Measurements from ENCODE around the gene ERICH6B.

The ERICH6B gene

DNA sequence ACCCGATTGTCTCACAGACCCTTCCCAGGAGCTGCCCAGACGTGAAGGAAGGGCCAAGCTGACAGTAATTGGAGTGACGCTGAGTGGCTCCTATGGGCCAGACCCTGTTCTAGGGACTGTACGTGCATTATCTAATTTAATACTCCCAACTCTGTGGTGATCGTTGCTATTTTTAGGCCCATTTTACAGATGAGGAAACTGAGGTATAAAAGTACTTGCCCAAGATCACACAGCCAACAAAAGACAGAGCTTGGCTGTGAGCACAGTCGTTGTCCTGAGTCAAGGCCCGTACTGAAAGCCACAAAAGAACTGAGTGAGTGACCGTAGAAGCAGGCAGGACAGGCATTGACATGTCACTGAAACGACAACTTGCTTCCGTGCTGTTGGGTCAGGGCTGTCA is 74.7 kb downstream of the ERICH6B start:
- DNase-seq: no peak

DNA sequence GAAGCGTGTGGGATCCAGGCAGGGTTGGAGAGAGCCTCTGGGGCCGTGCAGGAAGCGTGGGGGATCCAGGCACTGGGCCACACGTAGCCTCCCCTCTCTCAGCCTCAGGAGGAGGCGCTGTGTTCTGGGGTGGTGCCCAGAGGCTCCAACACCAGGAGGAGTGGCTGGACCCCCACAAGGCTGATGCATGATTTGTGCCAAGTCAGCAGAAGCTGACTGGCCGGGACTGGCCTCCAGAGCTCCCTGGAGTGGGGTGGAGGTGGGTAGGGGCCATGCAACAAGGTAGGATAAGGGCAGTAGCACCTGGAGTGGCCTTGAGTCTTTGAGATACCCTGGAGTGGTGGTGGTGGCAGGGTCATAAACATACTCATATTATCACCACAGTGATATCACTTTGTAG is 75.3 kb downstream of the ERICH6B start:
- DNase-seq: no peak

DNA sequence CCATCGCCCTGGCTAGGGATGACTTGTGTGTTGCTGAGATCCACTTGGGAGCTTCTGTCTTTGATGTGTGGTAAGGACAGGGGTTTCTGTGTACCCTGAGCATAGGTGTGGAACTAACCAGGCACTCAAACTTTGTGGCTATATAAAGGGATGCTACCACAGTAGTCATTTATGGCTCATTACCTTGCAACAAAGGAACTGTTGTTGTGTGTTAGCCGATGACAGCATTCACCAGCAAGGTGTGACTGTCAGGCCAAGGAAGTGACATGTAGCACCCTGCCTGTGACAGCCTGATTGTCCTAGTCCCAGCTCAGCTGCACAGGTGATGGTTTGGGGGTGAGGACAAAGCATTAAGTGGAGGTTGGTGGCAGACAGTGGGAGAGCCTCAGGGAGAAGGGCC is 77.2 kb downstream of the ERICH6B start:
- no peak for DNase-seq

DNA sequence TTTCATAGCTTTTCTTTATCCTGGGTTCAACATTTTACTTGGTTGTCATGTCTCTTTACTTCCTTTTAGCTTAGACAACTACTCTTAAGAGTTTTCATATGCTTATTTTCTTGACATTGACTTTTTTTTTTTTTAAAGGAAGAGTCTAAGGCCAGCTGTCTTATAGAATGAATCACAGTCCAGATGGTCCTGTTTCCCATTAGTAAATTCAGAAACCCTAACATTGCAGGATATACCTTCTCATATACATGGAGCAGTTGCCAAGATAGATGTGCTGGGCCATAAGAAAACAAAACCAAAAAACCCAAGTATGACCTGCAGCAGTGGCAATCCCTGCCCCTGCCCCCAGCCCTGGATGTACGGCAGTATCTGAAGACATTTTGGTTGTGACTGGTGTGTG is 78.0 kb downstream of the ERICH6B start:
- DNase-seq: no peak

DNA sequence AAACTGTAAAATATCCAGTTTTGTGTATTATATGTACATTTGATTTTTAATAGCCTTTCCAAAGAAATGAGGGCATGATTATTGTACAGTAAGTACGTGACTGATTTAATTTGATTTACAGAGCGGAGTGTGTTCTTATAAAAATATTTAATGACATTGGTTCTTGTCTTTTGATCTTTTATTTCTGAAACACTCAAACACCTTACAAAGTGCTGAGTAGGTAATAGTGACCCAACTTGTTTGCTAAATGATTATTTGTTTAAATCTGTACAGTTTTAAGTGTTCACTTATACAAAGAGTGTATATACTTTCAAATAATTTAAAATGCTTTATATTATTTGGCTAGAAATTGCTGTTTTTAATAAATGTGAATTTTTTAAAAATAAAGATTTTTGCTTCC is 79.3 kb downstream of the ERICH6B start:
- no peak for DNase-seq

DNA sequence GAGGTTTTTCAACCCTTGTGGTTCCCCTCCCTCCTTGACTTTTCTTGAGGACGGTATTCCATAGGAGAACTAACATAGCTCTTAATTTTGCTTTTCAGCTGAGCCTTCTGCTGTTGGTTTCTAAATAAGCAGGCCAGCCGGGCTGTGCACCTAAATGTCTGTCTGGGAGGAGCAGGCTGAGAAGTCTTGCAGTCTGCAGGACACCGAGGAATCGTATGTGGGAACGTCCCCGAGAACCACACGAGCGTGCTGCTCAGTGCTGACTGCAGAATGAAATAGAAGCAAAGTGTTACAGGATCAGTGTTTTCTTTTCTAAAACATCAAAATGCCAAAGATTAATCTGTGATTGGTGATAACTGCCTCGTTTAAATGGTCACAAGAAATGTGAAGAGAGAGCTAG is 80.9 kb downstream of the ERICH6B start:
- no peak for DNase-seq

DNA sequence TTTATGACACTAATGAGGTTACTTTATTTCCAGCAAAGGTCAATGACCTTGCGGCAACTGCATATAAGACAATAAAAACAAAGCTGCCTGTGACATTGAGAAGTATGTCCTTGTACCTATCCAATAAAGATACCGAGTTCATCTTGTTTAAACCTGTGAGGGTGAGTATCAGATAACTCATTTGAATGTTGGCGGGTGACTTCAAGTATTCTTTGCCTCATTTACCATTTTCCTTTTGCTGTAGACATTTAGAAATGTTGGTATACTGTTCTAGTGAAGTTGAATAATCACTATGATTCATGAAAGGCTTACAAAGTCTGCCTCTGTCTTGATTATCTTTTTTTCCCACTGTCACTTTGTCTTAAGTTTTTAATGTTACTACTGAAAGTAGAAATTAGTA is 85.8 kb downstream of the ERICH6B start:
- DNase-seq: no peak

DNA sequence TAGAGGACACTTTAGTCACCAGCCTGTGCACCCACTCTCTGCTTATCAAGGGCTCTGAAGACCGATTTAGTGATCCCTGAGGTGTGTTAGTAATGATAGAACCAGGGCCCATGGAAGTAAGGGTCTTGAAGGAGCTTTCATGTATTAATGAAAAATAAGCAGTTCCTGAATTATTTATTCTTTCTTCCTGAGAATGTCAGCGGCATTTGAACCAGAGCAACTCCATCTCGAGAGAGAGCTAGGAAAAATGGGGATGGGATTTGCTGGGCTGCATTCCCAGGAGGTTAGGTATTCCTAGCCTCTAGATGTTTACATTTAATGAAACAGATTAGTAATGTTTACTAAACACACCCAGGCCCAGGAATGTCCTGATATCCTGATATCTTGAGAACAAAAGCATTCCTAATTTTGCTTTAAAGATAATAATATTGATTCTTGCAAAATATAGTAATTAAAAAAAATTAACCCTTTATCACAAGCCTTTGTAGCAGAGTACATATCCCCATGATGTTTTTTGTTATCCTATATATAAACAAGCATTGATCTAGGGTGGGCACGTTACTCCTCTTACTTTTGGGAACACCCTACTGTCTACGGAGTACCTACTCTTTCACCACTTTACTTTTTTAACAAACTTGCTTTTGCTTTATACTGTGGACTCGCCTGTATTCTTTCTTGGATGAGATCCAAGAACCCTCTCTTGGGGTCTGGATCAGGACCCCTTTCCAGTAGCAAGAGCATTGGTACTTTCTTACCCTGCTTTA is 87.7 kb downstream of the ERICH6B start:
- DNase-seq: no peak

DNA sequence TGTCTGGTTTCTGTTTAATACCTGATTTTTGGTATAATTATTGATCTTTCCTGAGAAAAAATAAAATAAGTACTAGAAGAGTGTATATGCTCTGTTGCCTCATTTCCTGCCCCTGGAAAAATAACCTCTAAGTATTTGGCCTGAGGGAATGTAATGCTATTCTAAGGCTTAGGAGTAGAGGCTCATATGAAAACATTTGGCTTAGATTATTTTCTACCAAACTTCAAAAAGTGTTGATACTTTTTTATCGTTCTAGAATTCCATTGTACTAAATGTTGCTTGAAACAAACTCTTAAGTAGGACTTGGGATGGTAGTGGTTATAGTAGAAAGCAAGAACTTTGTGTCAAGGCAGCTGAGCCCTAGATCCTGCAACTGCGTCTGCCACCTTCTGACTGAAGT is 93.0 kb downstream of the ERICH6B start:
- no peak for DNase-seq

DNA sequence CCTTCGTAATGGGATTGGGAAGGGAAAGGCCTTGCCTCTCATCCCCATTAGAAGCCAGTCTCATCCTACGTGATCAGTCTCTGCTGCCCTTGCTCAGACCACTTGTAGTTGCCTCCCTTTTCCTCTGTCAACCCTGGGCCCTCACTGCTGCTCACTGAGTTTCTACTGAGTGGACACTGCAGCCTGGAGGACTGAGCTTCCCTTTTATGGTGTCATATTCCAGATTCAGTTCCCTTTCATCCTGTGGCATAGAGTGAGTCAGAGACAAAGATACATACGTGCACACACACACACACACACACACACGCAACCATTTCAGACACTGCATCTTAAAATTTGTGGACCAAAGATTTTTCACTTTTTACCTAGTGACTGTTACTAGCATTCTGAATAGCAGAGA is 94.2 kb downstream of the ERICH6B start:
- DNase-seq: no peak

DNA sequence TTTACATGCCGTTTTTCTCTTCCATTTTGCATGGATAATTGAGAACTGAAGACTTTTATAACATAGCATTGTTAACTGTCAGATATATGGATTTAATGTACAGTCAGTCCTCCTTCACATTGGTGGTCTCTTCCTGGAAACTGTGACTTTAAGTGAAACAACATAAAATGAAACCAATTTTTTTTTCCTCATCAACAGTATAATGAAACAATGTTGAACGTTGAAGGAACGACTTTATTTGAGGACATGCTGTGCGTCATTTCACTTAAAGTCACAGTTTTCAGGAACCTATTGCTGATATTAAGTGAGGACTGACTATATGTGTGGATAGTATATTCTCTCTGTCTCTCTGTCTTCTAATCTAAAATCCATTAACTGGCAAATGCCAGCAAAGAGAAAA is 96.0 kb downstream of the ERICH6B start:
- DNase-seq: no peak

DNA sequence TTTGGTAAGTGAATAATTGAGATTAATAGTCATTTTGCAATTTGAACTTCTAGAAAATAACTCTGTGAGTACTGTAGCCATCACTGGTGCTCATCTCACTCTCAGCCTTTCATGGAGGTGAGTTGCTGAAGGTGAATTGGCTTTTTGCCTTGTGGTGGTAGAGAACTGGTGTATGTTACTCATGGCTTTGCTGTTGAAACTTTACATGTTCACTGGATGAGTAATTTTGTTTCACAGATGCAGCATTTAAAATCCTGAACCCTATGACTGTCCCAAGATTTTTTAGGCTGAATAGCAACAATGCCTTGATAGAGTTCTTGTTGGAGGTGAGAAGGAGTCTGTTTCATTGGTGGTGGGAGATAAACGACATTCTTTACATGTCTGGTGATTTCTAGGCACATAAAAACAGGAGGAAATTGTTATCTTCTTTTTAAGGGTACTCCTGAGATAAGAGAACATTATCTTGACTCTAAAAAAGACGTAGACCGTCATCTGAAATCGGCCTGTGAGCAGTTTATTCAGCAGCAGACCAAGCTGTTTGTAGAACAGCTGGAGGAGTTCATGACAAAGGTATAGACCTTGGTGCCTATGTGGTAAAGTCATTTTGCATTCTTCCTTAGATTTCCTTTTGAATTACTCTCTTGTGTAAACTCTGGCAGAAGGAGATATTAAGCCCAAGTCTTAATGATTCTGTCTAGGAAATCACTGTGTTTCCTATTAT is 96.9 kb downstream of the ERICH6B start:
- DNase-seq: no peak

DNA sequence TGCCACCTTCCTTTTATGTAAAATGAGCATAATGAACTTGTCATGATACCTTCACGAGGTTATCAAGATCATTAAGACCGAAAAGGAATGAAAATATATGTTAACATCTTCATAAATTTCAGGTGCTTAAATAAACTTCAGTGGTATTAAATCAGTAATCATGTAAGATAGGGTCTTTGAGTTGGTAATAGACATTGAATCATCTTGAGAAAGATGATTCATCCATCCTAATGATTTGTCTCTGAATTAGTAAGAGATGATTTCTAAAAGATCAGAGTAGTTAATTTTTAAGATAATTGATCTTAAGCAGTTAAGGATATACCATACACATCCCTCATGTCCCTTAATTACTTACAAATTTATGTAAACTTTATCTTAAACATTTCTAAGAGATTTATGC is 98.8 kb downstream of the ERICH6B start:
- DNase-seq: no peak

DNA sequence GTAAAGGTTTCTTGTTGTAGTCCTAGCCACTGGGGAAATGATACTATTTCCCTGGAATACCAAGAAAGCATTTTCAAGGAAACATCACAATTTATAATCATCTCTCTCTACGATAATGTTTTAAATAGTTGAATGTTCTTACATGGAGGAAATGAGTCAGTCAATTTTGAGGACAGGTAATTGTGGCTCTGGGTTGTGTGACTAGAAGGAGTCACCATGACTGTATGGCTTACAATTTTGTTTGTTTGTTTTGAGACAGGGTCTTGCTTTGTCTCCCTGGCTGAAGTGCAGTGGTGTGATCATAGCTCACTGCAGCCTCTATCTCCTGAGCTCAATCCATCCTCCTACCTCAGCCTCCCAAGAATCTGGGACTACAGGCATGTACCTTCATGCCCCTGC is 103.4 kb downstream of the ERICH6B start:
- no peak for DNase-seq

DNA sequence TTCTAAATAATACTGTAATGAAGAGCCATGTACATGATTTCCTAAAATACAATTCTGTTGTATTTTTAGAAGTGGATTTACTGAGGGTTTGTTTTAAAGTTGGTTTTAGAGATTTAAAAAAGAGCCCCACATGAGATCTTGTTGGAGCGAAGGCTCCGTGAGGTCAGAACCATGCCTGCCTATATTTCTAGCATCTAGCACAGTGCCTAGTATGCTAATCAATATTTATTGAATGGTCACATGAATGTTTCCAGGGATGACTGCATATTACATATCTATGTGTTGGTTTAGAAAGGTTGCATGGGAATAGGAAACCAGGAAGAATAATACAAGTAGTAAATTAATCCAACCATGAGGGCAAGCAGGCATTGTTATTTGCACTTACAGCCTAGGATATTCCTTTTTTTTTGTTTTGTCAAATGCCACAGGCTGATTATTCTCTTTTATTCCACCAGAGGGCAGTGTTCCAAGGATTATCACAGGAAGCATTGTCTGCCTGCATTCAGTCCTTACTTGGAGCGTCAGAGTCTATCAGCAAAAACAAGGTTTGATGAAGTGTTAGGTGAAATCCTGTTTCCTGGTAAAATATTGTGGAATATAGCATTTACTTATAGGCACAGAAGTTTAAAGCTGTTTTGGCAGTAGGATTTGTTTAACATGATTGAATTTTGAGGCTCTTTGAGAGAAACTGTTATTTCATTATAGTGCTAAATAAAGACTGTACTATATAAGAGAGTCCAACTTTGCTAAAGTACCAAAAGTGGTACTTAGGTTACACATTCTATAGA is 104.0 kb downstream of the ERICH6B start:
- peak; percentile 74 for DNase-seq

DNA sequence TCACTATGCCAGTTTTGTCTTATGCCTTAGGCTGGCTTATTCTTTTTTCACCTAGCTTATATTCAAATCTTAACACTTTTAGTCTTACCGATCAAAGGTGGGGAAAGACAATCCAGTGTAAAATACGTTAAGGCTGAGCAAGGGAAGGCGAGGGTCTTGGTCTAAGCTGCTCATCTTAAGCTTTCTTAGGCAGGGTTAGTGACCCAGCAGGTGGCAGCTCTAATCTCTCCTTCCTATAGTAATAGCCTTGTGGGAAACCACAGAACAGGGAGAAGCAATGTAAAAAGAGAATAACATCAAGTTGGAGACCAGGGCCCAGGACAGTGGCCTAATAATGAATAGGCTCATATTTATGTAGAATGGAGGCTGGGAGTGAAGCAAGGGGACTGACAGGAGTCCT is 104.9 kb downstream of the ERICH6B start:
- no peak for DNase-seq

DNA sequence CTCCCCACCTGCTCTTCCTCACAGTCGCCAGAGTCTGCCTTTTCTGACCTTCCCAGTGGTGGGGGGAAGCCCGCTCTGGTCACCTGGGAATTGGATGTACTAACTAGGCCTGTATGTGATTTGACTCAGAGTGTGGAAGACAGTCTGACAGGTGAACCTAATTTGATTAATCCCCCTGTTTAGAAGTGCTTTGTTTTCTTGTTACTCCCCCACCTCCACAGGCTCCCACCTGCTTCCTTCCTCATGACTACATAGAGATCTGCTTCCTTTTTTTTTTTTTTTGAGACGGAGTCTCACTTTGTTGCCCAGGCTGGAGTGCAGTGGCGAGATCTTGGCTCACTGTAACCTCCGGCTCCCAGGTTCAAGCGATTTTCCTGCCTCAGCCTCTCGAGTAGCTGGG is 106.8 kb downstream of the ERICH6B start:
- no peak for DNase-seq

DNA sequence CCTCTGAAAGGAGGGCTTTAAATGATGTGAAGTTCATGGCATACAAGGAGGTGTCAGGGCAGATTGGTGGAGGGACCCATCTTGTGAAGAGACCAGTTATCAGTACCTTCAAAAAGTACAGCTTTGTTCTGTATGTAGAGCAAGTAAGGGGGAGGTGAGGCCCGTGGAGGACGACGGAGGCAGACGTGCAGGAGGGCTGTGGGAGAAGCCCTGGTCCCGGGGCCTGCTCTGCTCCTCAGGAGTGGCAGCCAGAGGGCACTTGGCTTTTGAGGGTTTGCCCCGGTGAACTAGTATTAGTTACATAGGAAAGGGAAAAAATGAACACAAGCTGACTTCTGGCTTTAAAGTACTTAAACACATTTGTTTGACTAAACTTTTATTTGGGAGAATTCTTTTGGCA is 108.7 kb downstream of the ERICH6B start:
- DNase-seq: no peak

DNA sequence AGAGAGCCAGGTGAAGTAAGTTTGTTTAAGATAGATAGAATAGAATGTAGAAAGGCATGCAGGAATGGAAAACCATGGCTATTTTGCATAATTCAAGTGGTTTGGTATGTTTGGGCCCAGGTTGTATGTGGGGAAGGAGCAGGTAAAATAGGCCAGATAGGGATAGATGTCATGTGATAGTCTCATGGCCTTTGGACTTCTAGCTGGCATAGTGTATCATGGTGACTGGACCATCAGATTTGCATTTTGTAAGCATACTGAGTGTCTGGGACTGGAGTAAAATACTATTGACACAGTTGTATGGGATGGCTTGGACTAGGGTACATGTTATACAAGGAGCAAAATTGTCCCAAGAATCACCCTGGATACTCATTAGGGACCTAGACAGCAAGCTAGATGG is 111.9 kb downstream of the ERICH6B start:
- no peak for DNase-seq

DNA sequence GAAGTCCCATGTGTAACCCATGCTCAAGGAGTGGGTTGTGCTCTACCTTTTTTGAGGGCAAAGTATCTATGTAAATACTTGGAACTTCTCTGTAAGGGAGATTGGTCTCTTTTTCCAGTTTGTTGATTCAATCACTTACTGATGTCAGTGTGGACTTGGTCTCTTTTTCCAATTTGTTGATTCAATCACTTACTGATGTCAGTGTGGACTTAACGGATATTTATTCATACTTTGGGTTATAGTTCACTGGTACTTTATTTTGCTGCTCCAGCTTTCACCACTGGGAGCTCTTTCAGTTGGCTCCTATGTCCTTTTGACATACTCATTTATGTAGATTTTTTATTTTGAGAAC is 114.4 kb downstream of the ERICH6B start:
- no peak for DNase-seq

DNA sequence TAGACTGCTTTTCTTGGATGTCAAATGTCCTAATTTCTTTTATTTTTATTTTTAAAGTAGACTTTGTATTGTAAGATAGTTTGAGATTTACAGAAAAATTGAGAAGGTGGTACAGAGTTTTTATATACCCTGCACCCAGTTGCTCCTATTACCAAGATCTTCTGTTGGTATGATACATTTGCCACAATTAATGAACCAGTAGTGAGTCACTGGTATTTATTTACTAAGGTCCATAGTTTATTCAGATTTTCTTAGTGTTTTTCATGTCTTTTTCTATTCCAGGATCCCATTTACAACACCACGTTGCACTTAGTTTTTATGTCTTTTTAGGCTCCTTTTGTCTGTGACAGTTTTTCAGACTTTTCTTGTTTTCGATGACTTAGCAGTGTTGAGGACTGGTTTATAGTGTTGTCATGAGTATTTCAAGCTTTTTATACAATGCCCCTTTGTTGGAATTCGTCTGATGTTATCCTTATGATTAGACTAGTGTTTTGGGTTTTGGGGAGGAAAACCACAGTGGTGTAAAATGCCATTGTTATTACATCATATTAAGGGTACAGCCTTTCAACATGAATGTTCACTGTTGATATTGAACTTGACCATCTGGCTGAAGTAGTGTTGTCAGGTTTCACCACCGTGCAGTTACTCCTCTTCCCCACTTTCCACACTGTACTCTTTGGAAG is 114.9 kb downstream of the ERICH6B start:
- DNase-seq: no peak

DNA sequence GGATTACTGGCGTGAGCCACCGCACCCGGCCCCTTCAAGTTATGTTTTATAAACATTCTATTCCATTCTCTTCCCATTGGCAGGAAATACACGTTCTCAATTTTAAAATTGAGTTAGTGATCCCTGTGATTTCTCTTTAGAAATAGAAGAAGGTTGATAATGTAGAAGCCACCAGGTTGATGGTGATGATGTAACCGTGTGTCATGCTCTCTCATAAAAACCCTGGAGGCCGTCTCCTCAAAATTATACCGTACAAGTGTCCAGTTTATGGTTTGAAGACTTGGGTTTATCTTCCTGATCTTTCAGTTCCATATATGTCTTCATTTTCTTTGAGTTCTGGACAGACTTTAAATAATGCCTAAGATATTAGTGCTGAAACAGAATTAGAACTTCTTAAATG is 118.6 kb downstream of the ERICH6B start:
- DNase-seq: no peak

DNA sequence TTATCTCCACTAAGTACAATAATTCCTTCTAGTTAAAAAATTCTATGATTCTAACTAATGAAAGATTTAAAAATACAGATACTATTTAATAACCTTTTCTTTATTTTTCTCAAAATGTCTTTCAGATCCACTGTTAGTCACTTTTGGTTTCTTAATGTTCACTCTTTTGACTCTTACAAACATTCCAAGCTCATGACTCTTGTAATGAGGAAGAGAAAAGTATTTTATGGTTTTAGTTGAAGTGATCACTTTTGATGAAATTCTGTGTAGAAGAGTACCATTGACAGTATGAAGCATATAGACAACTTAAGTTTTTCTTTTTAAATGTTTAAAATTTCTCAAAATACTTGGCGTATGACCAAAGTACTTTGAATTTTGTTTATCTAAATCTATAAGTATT is 123.0 kb downstream of the ERICH6B start:
- DNase-seq: no peak
